HG03354 (cell line): ENCODE data around the gene MAT2A.

Experiments
- ATAC-seq: cut with Tn5 transposase; IDR thresholded peaks from one replicate; pipeline ENCODE4 v1.9.1; 2021; ENCODE audit warnings: mild to moderate bottlenecking; ENCODE audit not compliant: unreplicated experiment, poor library complexity, severe bottlenecking

Gene MAT2A

GRCh38 chr2:85593023-85593422 is 54.1 kb downstream of the MAT2A start:
- no peak for ATAC-seq
